GM12872 (cell line): ENCODE measurements around the gene RANBP9.

ENCODE experiments used
- CTCF ChIP-seq: IDR thresholded peaks from 3 replicates; pipeline ENCODE4 v1.5.1; 2011; ENCODE audit warnings: low read depth, mild to moderate bottlenecking, low read length, moderate library complexity; ENCODE audit not compliant: insufficient read depth

Gene RANBP9

DNA sequence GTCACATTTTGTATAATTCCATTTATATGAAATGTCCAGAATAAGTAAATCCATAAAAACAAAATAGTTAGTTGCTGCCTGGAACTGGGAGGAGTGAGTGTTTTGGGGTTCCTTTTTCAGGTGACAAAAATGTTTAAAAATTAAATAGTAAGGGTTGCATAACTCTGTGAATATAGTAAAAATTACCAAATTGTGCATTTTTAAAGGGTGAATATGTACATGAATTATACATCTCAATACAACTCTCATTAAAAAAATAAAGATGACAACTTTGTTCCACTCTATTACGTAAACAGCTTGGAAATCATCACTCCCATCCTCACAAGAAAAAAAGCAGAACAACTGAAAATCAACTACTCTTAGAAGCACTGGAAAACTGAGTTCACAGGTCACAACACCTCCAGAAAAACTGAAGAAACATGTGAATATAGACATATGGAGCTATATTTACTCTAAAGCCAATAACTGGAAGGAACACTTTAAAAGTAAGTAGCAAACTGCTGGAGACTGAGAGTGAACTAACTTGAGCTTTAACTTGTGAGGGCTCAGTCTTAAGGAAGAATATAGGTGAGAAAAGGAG is 40.0 kb downstream of the RANBP9 start:
- TF ChIP-seq CTCF, result no peak

GRCh38 chr6:13669476-13669875 is 42.2 kb downstream of the RANBP9 start:
- no peak for TF ChIP-seq CTCF

- no peak for TF ChIP-seq CTCF
These were observed 43.2 kb downstream of the RANBP9 start for GRCh38 chr6:13668291-13668928.

- TF ChIP-seq CTCF, result no peak
These were observed 44.0 kb downstream of the RANBP9 start for GRCh38 chr6:13667655-13668054.

DNA sequence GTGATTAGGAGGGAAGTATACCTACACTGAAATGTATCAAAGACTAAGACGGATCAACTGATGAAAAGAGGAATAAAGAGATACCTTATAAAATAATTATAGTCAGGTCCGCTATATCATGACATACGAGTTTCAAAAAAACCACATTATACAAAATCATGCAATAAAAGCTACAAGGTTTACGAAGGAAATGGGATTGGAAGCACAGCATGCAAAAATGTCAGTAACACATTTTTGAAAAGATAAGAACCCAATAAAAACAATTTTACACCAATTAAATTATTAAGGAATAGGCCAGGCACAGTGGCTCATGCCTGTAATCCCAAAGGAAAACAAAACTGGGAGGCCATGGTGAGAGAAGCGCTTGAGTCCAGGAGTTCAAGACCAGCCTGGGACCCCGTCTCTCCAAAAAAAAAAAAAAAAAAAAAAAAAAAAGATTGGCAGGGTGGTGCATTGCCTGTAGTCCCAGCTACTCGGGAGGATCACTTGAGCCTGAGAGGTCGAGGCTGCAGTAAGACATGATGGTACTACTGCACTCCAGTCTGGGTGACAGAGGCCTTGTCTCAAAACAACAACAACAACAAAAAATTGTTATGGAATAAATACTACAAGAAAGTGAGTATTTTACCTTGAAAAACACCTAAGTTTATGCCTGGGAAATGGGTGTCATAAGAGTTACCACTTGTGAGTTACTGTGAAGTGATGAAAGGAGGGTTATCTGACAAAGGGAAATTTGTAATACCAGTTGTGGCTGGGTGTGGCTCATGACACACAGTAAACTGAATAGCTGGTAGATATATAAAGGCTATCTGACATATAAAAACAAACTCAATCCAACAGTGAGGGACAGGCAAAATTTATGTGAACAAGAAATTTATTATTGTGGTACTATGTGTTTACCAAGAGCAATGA is 45.2 kb downstream of the RANBP9 start:
- no peak for TF ChIP-seq CTCF

DNA sequence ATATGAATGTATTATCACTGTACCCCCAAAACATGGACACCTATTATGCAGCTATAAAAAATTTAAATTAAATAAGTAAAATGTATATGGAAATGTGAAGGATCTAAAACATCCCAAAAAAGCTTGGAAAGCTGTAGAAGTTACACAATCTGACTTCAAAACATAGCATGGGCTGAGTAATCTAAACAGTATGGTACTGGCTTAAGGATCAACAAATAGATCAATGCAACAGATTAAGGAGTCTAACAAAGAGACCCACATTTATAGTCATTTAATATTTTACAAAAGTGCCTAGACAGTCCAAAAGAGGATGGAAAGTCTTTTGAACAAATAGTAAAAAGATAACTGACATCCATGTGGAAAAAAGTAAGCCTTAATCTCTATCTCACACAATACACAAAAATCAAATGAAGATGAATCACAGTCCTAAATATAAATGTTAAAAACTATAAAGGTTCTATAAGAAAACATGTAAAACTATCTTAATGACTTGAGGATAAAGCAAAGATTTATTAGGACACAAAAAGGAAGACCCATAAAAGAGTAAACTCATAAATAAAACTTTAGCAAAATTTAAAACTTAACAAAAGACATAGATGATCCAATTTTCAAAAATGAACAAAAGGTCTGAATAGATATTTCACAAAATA is 46.8 kb downstream of the RANBP9 start:
- TF ChIP-seq CTCF, result no peak

DNA sequence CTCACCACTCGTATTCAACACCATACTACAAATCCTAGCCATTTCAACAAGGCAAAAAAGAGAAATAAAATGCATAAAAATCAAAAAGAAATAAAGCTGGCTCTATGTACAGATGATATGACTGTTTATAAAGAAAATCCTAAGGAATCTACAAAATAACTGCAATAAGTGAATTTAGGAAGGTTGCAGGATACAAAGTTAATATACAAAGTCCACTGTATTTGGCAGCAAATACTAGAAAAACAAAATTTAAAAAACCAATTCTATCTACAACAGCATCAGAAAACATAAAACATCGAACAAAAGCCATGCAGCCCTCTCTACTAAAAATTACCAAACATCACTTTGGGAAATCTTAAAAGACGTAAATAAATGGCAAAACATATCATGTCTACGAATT is 47.6 kb downstream of the RANBP9 start:
- no peak for TF ChIP-seq CTCF
